AG09319 (cell line): ENCODE measurements around the gene CLDN5.

Source experiments
- DNase-seq: peaks from one replicate; pipeline ENCODE4 v3.0.0-alpha.2; 2010; ENCODE audit warnings: low read depth; ENCODE audit errors: extremely low read depth
- TF ChIP-seq, protein P1 (sequence below): IDR thresholded peaks from 2 replicates; pipeline ENCODE4 v1.5.1; 2011; ENCODE audit warnings: low read depth, mild to moderate bottlenecking, inconsistent platforms, low read length, moderate library complexity

CLDN5 gene

DNA sequence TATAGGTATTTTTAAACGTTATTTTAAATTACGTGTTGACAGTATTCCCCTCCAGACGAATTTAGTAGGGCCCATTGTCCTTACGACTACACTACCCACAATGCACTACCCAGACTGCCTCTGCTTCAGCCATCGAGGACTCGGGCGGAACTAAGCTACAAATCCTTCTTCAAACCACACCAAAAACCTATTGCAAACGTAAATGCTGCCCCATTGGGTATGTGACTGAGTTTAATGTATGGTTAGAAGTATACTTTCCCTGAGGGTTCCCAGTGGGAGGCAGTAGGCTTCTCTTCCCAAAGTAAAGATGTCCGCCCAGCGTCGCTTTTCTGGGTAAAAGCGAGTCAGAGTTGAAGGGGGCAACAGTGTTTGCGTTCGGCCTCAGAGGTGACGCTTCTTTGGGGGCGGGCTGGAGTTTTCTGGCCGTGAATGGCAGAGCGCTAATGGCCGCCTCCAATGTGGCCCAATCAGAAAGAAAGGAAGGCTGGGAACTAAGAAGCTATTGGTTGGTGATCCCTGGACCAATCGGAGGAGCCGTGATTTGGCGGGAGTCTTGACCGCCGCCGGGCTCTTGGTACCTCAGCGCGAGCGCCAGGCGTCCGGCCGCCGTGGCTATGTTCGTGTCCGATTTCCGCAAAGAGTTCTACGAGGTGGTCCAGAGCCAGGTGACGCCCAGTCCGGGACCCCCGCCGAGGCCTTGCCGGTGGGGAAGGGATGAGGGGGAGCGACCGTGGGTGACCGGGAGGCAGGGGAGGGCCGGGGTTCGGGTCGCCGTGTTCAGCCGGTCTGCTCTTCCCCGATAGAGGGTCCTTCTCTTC, 44.6 kb downstream of the CLDN5 start, which contains the start of gene CDC45:
Gene CDC45, plus strand, starts transcription at position 566 of the 818 bp plus-strand sequence. Its CDS starts 49 bp downstream, at position 615.
- TF ChIP-seq, protein P1, sequence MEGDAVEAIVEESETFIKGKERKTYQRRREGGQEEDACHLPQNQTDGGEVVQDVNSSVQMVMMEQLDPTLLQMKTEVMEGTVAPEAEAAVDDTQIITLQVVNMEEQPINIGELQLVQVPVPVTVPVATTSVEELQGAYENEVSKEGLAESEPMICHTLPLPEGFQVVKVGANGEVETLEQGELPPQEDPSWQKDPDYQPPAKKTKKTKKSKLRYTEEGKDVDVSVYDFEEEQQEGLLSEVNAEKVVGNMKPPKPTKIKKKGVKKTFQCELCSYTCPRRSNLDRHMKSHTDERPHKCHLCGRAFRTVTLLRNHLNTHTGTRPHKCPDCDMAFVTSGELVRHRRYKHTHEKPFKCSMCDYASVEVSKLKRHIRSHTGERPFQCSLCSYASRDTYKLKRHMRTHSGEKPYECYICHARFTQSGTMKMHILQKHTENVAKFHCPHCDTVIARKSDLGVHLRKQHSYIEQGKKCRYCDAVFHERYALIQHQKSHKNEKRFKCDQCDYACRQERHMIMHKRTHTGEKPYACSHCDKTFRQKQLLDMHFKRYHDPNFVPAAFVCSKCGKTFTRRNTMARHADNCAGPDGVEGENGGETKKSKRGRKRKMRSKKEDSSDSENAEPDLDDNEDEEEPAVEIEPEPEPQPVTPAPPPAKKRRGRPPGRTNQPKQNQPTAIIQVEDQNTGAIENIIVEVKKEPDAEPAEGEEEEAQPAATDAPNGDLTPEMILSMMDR, result no peak
- peak; percentile 95 for DNase-seq

DNA sequence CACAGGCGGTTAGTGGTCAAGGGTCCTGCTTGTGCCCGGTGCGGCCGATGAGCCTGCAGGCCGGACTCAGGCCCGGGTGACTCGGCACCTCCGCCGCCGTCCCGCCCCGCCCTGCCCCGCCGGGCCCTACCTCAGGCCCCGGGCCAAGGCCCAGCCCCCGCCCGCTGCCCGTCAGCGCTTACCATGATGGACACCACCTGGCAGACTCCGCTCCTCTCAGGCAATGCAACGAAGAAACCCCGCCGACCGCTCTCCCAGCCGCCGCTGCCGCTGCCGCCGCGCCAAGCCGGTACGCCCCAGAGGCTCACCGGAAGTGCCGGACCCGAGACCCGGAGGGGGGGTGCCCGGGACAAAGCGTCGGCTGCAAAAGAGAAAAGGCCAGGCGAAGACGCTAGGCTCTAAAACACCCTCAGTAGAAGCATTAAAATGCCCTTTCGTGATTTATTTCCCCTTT, 45.3 kb downstream of the CLDN5 start, which contains the start of gene UFD1:
Gene UFD1, minus strand, starts transcription at position 293 of the 454 bp plus-strand sequence. Its CDS starts 108 bp downstream, at position 185.
- TF ChIP-seq, protein P1, result no peak
- peak; percentile 54 for DNase-seq

DNA sequence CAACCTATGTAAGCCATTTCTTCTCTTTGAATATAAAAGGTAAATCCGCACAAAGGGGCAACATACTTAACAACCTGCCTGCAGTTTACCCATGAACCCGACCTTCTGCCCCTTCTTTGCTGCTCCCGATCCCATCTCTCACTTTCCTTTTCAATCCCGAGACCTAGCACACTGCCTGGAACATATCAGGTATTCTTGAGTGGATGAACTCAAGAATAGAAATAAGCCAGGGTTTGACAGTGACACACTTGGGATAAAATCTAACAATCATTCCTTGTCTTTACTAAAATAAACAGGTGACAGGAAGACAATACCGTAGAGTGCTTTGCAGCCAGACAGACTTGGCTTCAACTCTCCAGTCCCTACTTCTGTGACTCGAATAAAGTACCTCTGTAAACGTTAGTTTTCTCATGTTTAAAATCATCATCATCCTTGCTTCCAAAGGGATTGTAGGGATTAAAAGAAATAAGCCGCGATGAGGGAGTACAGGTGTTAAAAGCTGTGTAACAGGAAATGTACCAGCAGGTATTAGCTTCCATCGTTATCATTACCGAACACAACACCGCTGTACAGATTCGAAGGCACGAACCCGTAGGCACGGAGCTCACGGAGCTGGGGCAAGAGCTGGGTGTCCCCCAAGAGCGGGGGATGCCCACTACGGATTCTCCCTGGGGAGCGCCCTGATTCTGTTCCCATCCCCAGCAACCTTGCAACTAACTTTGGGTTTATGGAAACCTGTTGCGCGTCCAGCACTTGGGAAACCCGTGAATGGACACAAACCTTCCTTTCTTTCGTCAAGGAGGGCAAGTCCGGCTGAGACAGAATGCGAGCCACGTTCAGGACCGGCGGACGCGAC, 45.9 kb downstream of the CLDN5 start:
- no peak for DNase-seq
- TF ChIP-seq, protein P1, result no peak

DNA sequence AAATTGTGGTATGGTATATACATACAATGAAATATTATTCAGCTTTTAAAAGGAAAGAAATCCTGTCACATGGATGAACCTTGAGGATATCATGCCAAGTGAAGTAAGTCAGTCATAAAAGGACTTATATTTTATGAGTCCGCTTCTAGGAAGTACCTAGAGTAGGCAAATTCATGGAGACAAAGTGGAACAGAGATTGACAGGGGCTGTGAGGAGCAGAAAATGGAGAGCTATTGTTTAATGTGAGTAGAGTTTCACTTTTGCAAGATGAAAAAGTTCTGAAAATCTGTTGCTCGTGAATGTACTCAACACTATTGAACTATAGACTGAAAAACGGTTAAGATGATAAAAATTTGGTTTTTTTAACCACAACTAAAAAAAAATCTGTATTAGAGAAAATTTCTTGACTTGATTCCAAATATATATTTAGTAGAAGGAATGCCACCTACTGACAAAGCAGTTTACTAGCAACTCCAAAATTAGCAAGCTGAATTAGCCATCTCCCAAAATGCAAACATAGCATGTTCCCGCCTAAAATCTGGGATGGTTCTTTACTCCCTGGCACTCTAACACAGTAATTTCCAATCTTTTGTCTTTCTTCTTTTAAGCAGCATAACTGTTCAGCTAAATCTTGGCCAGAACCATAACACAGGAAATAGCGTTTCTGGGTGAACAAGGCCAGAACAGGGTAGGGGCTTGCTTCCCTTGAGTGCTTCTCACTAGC, 46.7 kb downstream of the CLDN5 start:
- TF ChIP-seq, protein P1, result peak; percentile 21; the same call in 1 of the 2 replicates
- no peak for DNase-seq

DNA sequence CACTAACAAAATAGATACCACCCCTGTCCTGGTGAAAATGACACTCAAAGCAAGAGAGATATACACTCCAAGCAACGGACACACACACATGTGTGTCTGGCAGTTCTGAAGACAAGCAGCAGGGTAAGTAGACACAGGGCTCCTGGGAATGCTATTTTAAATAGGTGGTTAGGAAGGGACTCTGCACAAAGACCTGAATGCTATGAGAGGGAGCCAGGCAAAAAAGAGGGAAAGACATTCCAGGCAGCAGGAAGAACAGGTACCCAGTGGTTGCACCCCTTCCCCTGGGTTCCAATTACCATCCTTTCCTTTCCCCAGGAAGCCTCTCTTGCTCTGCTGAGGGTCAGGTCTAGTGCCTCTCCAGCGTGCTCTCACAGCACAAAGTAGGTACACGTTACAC, 48.2 kb downstream of the CLDN5 start:
- TF ChIP-seq, protein P1, result no peak
- no peak for DNase-seq

DNA sequence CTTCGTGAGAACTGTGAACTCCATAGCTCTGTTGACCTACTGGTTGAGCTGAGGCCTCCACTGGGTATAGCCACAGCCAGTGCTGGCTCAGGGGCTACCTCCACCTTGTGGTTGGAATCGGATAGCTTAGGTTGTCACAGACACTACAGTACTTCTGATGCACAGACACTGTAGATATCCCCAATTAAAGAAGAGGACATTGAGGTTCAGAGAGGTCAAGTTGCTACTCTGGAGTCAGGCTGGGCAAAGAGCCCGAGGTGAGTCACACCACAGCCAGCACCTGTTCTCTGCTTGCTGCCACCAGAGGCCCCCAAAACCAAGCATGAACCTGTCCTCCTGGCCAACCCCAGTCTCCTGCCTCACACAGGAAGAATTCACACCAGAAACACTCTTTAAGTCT, 50.6 kb downstream of the CLDN5 start:
- DNase-seq, result no peak
- TF ChIP-seq, protein P1, result no peak
